Measurements from ENCODE around the gene VANGL1.

VANGL1 gene

DNA sequence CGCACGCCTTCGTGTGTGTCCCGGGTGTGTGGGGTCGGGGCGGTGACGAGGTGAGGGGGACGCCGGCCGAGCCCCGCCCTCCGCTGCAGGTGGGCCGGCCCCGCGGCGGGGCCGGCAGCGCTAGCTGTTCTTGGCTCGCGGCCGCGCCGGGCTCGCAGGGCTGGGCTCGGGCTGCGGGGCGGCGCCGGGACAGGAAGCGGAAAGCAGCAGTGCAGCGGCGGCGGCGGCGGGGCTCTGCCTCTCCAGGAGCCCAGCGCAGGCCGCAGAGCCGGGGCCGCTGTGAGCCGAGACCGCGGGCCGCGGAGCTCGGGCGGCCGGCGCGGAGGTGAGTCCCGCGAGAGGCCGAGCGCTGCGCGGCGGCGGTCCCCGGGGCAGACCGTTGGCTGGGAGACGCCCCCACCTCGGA, at the start of gene VANGL1:
Gene VANGL1 (plus strand): TSS at position 209 of the 406 bp plus-strand sequence. CDS start 9,444 bp downstream, outside the sequence.
- peak; percentile 83 for DNase-seq (ENCODE audit: low read depth)
- peak within 1 kb of the TSS; percentile 93 for H3K4me3 ChIP-seq (ENCODE audit: low read depth, low read length)
- no peak for TF ChIP-seq CTCF (IDR thresholded peaks at IDR 0.05; ENCODE audit: insufficient read depth, low read depth, low read length, missing control alignments)

DNA sequence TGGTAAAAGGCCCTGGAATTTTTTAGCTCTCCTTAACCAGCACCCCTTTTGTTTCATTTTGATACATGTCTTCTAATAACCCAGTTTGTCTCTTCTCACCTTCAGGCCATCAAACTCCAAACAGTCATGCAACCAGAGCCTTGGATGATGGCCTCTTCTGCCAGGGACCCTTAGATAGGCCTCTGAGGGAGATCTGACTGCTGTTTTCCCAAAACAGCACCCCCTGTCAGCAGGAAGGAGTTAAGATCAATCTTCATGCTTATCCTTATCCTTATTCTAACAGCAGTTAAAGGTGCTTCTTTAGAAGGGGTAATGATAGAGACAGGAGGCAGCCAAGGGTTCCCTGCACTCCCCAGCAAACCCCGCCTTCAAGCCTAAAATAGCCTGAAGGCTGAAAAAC, 49.5 kb upstream of the VANGL1 start:
- no peak overlapping the region for H3K4me3 ChIP-seq (ENCODE audit: low read depth, low read length)
- no peak for TF ChIP-seq CTCF (IDR thresholded peaks at IDR 0.05; ENCODE audit: insufficient read depth, low read depth, low read length, missing control alignments)
- no peak for DNase-seq (ENCODE audit: low read depth)

- no peak for TF ChIP-seq CTCF (IDR thresholded peaks at IDR 0.05; ENCODE audit: insufficient read depth, low read depth, low read length, missing control alignments)
- H3K4me3 ChIP-seq (ENCODE audit: low read depth, low read length): no peak overlapping the region
- DNase-seq (ENCODE audit: low read depth): no peak
Measured at GRCh38 chr1:115593365-115594259, 48.2 kb upstream of the VANGL1 start.

DNA sequence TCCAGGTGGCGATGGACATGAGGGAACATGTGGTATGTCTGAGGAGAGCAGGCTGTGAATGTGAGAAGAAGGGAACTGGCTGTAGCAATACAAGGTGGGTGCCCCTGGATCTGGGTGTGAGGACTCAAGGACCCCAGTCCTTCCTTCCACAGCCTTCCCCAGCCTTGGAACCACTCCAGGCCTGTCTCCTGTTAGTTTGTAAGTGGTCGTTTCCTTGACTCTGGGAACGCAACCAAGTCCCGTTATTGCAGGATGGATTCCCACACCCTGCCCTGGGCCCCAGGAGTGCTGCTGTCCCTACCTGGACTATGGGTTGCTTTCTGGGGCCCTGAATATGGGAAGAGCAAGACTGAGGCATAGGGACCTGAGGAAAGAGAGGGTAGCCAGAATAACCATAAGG, 47.2 kb upstream of the VANGL1 start:
- no peak for DNase-seq (ENCODE audit: low read depth)
- TF ChIP-seq CTCF (IDR thresholded peaks at IDR 0.05; ENCODE audit: insufficient read depth, low read depth, low read length, missing control alignments): no peak
- H3K4me3 ChIP-seq (ENCODE audit: low read depth, low read length): no peak overlapping the region

DNA sequence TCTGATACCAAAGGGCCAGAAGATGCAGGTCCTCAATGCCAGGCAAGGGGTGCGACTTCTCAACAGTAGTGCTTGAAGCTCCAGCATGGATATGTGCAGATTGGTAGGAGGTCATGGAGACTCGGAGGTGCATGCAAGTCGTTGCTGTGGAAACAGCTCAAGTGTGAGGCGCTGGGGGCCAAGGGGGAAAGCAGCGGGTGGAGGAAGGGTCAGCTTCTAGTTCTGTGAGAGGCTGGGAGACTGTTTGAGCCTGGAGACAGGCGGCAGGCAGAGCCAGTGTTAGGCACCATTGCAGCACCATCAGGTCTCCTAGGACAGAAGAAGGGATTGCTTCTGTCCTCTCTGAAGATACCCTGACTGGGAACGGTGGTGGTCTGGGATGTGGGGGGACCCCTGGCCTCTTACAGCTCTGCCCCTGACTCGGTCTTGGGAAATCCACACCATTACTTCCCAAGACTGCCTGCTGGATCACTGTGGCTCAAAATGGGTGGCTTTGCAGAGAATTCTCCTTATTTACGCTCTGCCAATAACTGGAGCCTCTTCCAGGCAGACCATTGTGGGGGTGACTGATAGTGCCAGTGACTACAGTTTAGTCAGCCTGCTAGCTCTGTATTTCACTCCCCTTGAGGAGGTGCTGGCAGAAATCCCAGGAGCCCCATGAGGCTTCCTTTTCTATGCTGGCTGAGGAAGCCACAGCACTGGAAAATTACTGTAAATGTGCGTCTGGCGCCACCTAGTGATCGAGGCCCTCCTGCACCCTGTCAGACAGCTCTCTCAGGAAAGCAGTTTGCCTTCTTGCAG, 46.3 kb upstream of the VANGL1 start:
- TF ChIP-seq CTCF (IDR thresholded peaks at IDR 0.05; ENCODE audit: insufficient read depth, low read depth, low read length, missing control alignments): peak; percentile 93
- H3K4me3 ChIP-seq (ENCODE audit: low read depth, low read length): no peak overlapping the region

DNA sequence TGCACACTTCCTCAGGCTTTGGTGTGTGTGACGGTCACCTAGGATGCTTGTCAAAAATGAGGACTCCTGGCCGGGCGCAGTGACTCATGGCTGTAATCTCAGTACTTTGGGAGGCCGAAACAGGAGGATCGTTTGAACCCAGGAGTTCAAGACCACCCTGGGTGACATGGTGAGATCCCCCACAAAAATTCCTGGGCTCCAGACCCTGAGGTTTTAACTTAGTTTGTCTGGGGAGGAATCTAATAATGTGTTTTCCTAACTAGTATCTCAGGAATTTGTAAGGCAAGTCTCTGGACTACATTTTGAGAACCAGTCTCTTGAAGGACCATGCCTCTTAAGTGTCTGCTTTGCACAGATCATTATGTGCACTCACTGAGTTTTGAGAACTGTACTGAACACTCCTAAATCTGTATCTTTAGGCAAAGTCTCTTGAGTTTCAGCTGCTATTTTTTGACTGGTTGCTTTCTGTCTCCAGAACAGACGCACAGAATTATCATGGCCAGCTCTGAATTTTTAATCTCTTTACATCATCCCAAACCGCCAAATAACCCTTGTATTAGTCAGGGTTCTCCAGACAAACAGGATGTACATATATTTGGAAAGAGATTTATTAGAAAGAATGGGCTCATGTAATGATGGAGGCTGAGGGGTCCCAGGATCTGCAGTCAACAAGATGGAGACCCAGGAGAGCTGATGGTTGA, 45.5 kb upstream of the VANGL1 start:
- no peak for TF ChIP-seq CTCF (IDR thresholded peaks at IDR 0.05; ENCODE audit: insufficient read depth, low read depth, low read length, missing control alignments)
- no peak for DNase-seq (ENCODE audit: low read depth)

More for the DNA sequence above, 46.3 kb upstream of the VANGL1 start:
- peak; percentile 71 for DNase-seq (ENCODE audit: low read depth)

More for the DNA sequence above, 45.5 kb upstream of the VANGL1 start:
- H3K4me3 ChIP-seq (ENCODE audit: low read depth, low read length): no peak overlapping the region

All from GM12865 (cell line).